Measurements from ENCODE around the gene CCDC51.
A peak's percentile ranks its signal among the peaks of the same experiment; 100 is the strongest.

CCDC51 gene

DNA sequence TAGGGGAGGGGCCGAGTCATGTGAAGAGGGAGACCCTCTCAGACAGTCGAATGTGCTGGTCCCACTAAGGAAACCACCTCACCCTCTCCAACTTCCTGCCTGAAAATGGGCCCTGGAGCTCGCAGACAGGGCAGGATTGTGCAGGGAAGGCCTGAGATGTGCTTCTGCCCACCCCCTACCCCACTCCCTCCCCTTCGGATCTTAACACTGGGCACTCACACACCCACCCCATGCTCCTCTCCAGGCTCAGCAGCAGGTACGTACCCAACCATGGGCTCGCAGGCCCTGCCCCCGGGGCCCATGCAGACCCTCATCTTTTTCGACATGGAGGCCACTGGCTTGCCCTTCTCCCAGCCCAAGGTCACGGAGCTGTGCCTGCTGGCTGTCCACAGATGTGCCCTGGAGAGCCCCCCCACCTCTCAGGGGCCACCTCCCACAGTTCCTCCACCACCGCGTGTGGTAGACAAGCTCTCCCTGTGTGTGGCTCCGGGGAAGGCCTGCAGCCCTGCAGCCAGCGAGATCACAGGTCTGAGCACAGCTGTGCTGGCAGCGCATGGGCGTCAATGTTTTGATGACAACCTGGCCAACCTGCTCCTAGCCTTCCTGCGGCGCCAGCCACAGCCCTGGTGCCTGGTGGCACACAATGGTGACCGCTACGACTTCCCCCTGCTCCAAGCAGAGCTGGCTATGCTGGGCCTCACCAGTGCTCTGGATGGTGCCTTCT, 26.6 kb upstream of the CCDC51 start:
- peak overlapping the region; percentile 49 for H3K9ac ChIP-seq
- H3K4me3 ChIP-seq (ENCODE audit: low read depth, low read length), result peak overlapping the region; percentile 64
- peak overlapping the region; percentile 95 for H3K4me2 ChIP-seq (ENCODE audit: low read length)
- H3K27me3 ChIP-seq (ENCODE audit: control insufficient read depth, insufficient read depth, low read length), result no peaks in the 10 kb centered on the region
- no peaks in the 10 kb centered on the region for H3K9me3 ChIP-seq (ENCODE audit: control insufficient read depth, low read length)
- peaks cover 13% of the 10 kb centered on the region for H3K4me1 ChIP-seq
- peak overlapping the region; percentile 100 for H3K27ac ChIP-seq
- H2AFZ ChIP-seq, result peak overlapping the region; percentile 84
- TF ChIP-seq, protein P1, sequence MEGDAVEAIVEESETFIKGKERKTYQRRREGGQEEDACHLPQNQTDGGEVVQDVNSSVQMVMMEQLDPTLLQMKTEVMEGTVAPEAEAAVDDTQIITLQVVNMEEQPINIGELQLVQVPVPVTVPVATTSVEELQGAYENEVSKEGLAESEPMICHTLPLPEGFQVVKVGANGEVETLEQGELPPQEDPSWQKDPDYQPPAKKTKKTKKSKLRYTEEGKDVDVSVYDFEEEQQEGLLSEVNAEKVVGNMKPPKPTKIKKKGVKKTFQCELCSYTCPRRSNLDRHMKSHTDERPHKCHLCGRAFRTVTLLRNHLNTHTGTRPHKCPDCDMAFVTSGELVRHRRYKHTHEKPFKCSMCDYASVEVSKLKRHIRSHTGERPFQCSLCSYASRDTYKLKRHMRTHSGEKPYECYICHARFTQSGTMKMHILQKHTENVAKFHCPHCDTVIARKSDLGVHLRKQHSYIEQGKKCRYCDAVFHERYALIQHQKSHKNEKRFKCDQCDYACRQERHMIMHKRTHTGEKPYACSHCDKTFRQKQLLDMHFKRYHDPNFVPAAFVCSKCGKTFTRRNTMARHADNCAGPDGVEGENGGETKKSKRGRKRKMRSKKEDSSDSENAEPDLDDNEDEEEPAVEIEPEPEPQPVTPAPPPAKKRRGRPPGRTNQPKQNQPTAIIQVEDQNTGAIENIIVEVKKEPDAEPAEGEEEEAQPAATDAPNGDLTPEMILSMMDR (IDR thresholded peaks at IDR 0.05), result no peak
- H3K36me3 ChIP-seq (ENCODE audit: control insufficient read depth, insufficient read depth, low read length), result no peaks in the 10 kb centered on the region
- peaks cover 20% of the 10 kb centered on the region for H3K79me2 ChIP-seq

DNA sequence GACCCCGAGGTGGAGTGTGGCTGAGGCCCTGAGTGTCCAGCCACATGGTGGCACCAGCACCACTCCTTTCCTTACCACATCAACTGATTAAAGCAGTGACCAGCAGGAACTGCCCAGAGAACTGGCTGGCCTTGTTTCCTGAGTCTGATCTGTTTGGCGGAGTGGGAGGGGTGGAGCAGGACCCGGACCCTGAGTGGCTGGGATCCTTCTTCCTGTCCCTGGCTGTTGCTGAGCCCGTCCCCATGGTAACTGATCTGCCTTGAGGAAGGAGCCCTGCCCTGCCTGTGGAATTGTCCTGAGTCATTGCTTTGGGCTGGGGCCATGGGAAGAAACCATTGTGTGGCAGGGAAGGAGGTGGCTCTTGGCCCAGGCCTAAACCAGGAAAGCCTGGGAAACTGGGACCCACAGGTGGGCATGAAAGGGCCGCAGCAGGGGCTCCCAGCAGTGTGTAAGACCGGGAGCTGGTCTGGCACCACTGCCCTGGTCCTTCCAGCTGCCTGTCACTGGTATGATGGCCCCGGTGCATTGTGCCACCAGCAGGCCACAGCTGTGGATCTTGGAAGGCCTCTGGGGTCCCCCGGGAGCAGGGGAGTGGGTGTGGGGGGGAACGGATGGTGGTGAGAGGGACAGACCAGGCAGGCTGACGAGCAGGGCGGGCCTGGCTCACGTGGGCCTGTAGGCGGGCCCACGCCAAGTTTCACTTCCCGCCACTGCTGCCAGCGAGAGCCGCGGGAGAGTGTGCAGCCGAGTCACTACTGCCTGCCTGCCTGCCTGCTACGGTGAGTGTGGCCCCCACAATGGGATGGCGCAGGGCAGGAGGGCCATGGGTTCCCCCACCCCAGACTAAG, 25.8 kb upstream of the CCDC51 start:
- H3K9me3 ChIP-seq (ENCODE audit: control insufficient read depth, low read length), result no peaks in the 10 kb centered on the region
- peak overlapping the region; percentile 84 for H2AFZ ChIP-seq
- TF ChIP-seq, protein P1 (IDR thresholded peaks at IDR 0.05), result peak; percentile 85
- peak overlapping the region; percentile 49 for H3K9ac ChIP-seq
- H3K36me3 ChIP-seq (ENCODE audit: control insufficient read depth, insufficient read depth, low read length), result no peaks in the 10 kb centered on the region
- no peaks in the 10 kb centered on the region for H3K27me3 ChIP-seq (ENCODE audit: control insufficient read depth, insufficient read depth, low read length)
- H3K4me1 ChIP-seq, result peaks cover 13% of the 10 kb centered on the region
- peak overlapping the region; percentile 64 for H3K4me3 ChIP-seq (ENCODE audit: low read depth, low read length)
- peaks cover 17% of the 10 kb centered on the region for H3K79me2 ChIP-seq
- peak overlapping the region; percentile 95 for H3K4me2 ChIP-seq (ENCODE audit: low read length)
- H3K27ac ChIP-seq, result peak overlapping the region; percentile 100

DNA sequence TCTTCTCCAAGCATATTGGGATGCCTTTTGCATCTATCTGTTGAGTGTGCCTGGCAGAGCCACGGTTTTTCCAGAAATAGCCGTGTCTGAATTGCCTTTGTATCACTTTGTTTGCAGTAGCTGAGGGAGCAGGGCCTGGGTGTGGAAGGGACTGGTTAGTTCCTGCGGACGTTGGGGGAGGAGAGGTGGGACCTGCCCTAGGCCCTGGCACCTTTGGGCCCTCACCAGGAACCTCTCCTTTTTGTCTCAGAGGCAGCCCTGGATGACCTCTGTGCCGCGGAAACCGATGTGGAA, 25.3 kb upstream of the CCDC51 start:
- Histone ChIP-seq H3K9ac (no peak overlapping the region), H3K4me2 (ENCODE audit: low read length) (peak overlapping the region; percentile 37), H2AFZ (peak overlapping the region; percentile 84), H3K27ac (peak overlapping the region; percentile 100), H3K27me3 (ENCODE audit: control insufficient read depth, insufficient read depth, low read length) (no peaks in the 10 kb centered on the region), H3K36me3 (ENCODE audit: control insufficient read depth, insufficient read depth, low read length) (no peaks in the 10 kb centered on the region), H3K79me2 (peaks cover 11% of the 10 kb centered on the region), H3K9me3 (ENCODE audit: control insufficient read depth, low read length) (no peaks in the 10 kb centered on the region), H3K4me1 (peaks cover 13% of the 10 kb centered on the region), H3K4me3 (ENCODE audit: low read depth, low read length) (peak overlapping the region; percentile 64)
- TF ChIP-seq, protein P1 (IDR thresholded peaks at IDR 0.05), result no peak

DNA sequence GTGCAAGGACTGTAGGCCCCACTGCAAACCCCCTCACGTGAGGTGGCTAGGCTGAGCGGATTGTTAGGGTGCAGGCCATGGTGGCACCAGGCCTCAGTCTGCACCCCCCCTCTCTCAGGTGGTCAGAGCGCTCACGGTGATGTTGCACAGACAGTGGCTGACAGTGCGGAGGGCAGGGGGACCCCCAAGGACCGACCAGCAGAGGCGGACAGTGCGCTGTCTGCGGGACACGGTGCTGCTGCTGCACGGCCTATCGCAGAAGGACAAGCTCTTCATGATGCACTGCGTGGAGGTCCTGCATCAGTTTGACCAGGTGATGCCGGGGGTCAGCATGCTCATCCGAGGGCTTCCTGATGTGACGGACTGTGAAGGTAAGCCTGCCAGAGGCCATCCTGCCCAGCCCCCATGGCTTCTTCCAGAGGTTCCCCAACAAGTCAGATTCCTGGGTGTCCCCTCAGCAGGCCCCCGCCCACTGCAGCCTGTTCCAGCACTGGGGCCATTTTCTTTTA, 24.8 kb upstream of the CCDC51 start:
- Histone ChIP-seq H3K9me3 (ENCODE audit: control insufficient read depth, low read length) (no peaks in the 10 kb centered on the region), H3K36me3 (ENCODE audit: control insufficient read depth, insufficient read depth, low read length) (no peaks in the 10 kb centered on the region), H2AFZ (peak overlapping the region; percentile 84), H3K4me1 (peaks cover 13% of the 10 kb centered on the region), H3K9ac (no peak overlapping the region), H3K79me2 (peaks cover 11% of the 10 kb centered on the region), H3K27ac (peak overlapping the region; percentile 100), H3K27me3 (ENCODE audit: control insufficient read depth, insufficient read depth, low read length) (no peaks in the 10 kb centered on the region), H3K4me3 (ENCODE audit: low read depth, low read length) (peak overlapping the region; percentile 64), H3K4me2 (ENCODE audit: low read length) (peak overlapping the region; percentile 37)
- TF ChIP-seq, protein P1 (IDR thresholded peaks at IDR 0.05), result no peak

Measured in parathyroid adenoma (tissue), 2 donors.